GM21737 (cell line): ENCODE measurements around the gene ZDHHC22.

ENCODE experiments used
- ATAC-seq: cut with Tn5 transposase; IDR thresholded peaks from one replicate; pipeline ENCODE4 v1.9.1; 2021; ENCODE audit warnings: mild to moderate bottlenecking, moderate library complexity; ENCODE audit not compliant: unreplicated experiment

The ZDHHC22 gene

GRCh38 chr14:77128414-77128891 lies 13.1 kb downstream of the ZDHHC22 start:
- ATAC-seq = no peak

GRCh38 chr14:77126461-77126990 lies 15.1 kb downstream of the ZDHHC22 start:
- ATAC-seq = no peak

- no peak for ATAC-seq
Observed at GRCh38 chr14:77125823-77126325, 15.7 kb downstream of the ZDHHC22 start.

GRCh38 chr14:77125281-77125801 lies 16.2 kb downstream of the ZDHHC22 start:
- ATAC-seq = no peak

DNA sequence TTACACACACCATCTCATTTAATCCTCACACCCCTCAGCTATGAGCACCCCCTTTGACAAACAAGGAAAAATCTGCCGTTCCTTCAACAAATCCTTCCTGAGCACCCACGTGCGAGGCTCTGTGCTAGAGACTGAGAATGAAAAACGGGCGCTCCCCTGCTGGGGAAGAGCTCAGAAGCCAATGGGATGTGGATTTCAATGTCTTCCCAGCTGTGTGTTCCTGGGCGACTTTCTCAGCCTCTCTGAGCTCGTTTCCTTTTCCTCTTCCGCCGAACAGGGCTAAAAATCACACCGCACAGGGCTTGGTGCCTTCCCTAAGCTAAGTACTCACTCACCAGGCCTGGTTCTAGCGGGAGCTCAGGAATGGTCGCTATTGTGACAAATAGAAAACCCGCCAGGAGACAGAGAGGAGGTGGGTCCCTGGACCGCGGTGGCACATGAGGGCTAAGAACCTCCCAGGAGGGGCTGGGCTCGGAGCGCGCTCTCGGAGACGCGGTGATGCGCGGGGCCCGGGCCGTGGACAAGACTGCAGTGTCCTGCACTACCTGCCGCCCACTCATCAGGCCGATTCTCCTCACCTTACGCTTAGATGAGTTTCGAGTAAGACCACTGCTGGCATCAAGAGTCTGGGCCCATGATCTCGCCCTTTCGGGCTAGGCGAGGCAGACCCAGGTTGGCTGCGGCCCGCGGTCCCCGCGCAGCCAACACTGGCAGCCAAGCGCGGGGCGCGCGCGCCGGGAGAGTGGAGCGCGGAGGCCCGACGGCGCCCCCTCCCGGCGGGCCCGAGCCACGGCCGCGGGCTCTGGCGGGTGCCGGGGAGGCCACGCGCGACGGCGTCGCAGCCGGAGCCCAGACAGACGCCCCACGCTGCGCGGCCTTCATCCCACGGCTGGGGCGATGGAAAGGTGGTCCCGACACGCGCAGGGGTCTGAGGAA lies 17.0 kb downstream of the ZDHHC22 start:
- ATAC-seq = peak; percentile 30

DNA sequence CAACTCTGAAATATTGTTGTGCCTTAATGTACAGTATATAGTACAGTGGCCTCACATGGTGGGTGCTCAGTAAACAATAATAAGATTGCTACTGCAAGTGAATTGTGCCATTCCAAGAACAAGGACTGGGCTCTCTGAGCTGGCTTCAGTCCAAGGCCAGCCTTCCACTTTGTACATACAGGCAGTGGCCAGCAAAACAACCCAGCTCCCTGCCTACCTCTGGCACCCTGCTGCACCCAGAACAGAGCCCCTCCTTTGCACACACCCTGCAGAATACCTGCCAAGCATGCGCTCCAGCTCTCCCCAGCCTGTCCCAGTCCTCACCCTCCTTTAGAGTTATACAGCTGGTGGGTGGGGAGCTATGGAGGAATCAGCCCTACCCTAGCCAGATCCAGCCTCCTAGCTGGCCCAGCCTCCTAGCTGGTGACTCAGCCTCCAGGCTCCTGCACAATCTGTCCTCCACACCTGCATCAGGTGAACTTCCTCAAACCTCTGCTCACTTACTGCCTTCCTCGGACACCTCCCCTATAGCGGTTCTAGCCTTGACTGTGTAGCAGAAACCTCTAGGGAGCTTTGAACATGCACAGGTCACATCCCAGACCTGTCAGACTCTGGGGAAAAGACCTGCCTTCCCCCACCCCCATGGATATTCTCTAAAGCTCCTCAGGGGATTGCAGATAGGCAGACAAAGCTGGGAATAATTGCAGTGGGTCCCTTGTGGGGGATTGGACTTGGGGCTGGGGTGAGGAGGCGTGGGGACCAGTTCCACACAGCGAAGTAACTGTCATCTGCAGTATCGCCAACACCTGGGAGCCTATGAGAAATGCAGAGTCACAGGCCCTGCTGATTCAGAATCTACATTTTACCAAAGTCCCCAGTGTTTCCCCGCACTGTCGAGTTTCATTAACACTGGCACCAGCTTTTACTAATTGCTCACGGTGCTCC lies 17.9 kb downstream of the ZDHHC22 start:
- no peak for ATAC-seq

- no peak for ATAC-seq
Observed at GRCh38 chr14:77122526-77123125, 19.0 kb downstream of the ZDHHC22 start.

- peak; percentile 81 for ATAC-seq
Observed at GRCh38 chr14:77120771-77121743, 20.5 kb downstream of the ZDHHC22 start.

DNA sequence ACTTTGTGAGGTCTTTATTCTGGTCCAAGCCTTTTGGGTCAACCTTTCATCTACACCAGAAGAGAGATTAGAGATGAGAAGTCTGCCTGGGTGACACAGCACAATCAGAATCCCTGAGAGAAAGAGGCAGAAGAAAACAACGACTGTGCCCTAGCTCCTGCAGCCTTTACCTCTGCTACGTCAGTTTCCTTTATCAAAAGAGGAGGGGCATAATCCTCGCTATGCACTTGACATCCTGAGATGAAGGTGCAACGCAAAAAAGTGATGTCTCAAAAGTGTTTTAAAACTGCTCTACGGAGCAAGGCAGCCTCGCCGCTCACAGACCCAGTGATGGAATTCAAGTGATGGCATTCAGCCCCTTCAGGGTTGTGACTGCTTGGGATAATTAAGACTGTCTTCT lies 21.7 kb downstream of the ZDHHC22 start:
- ATAC-seq = no peak

DNA sequence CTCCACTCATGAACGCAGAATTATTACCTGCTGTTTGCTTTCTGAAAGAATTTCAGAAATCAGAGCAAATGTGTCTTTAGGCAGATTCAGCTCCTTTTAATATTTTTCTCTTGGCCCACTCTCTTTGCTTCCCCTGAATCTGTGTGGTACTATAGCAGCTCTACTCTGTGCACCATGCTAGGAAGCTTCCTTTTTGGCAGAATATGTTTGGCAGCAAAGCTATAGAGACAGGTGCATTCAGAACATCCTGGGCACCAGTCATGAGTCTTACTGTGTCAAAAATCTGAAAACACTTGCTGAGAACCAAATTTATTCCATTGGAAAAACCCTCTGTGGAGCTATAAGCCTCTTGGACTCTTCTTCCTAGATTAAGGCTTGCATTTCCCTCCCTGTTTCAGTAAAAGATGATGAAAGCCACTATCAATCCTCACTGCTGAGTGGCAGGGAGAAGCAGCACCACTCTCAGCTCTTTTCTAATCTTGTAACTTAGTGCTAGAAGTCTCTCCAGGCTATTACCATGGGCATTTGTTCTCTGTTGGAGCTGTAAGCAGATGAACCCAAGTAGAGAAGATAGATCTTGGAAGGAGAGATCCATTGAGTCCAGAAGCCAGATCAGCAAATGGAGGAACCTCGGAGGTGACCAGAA lies 25.3 kb downstream of the ZDHHC22 start:
- ATAC-seq = no peak

DNA sequence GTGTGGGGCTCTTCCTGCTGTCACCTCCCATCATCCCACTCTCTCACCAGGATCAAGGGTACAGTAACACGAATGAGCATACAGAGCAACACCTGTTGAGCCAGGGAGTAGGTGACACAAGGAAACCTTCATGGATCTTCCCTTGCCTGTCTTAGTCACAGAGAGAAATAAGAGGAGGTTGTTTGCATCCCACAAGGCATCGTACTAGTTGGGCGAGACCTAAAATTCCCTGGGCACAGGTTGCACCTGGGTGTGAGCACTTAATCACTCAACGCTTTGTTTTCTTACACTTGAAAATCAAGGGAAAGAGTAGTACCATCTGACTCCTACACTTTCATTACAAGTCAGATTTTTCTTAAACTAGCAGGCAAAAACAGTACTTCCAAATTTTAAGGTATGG lies 27.0 kb downstream of the ZDHHC22 start:
- no peak for ATAC-seq

DNA sequence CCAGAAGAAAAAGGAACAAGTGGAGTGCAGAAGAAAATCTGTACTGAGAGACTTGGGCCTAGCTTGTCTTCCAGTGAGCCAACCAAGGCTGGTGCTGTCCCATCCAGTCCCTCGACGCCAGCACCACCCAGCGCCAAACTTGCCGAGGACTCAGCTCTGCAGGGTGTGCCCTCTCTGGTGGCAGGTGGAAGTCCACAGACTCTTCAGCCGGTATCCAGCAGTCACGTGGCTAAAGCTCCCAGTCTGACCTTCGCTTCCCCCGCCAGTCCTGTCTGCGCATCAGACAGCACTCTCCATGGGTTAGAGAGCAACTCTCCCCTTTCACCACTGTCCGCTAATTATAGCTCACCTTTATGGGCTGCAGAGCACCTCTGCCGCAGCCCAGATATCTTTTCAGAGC lies 27.9 kb downstream of the ZDHHC22 start:
- ATAC-seq = no peak

DNA sequence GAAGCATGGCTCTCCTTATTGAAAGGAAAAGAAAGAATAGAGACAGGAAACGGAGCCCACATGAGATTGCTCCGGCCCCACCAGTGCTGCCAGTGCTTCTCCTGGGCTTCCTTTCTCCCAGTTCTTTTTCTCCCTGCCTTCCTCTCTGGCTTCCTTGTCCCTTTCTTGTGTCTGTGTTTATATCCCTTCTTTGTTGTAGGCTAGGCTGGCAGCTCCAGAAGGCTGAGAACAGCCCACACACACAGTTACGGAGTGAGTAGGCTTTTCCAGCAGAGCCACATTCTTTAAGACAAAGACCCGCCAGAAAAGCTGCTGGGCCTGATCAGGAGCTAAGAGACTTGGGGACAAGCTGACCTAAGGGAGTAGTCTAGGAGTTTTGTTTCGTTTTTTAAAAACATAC lies 30.6 kb downstream of the ZDHHC22 start:
- ATAC-seq = no peak

GRCh38 chr14:77110286-77110685 lies 31.3 kb downstream of the ZDHHC22 start:
- ATAC-seq = no peak

GRCh38 chr14:77109656-77110055 lies 31.9 kb downstream of the ZDHHC22 start:
- no peak for ATAC-seq

- no peak for ATAC-seq
Observed at GRCh38 chr14:77108753-77109152, 32.8 kb downstream of the ZDHHC22 start.

DNA sequence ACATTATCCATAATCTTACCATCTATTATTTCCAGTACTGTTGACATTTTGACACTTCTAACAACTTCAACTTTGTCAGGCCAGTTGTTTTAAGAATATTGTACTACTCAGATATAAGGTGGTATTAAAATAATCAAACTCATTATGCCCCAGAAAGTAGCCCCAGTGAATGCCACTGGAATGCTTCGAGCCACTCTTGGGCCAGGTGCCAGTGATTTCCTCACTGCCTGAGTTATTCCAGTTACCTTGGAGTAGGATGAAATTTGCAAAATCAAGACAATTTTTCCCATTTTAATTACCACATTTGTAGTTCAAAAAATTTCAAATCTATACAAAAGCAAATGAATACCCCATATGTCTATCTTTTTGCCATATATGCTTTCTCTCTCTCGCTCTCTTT lies 34.4 kb downstream of the ZDHHC22 start:
- ATAC-seq = no peak

DNA sequence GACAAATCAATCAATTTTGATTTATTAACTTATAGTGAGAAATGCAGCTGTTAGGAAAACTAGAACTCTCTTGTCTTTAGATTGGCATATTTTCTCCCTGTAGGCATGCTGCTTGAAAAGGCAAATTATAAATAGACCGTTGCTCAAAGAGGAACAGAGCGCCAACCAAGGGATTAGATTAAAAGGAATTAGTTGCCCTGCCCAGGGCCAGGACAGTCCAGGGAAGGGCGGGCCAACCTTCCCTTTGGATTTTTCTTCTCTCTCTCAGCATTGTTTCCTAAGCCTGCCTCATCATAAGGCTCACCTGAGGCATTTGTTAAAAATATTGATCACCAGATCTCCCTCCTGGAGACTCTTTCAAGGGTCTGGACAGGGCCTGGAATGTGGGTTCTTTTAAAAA lies 34.9 kb downstream of the ZDHHC22 start:
- no peak for ATAC-seq
